Measurements from ENCODE around the gene PTPN4. TPM values are rescaled to one million over a fixed set of nuclear protein-coding genes. Genes with fewer than 3 reads are reported as not detected.
"Not testable (repeated sequence)": the region's sequence is repeated elsewhere in the genome, so short reads cannot be mapped to it uniquely, and the experiment has no call there.

The PTPN4 gene
- total RNA-seq, 1 donor from 2014 or later: 35.9 TPM

GRCh38 chr2:120018549-120018948 lies 258.8 kb downstream of the PTPN4 start:
- H3K27ac ChIP-seq: no peak overlapping the region
- TF ChIP-seq CTCF (IDR thresholded peaks at IDR 0.05): no peak
- no peak overlapping the region for H3K4me3 ChIP-seq
- no peak for DNase-seq (ENCODE audit: low spot score in 2 of 2)
- H3K4me1 ChIP-seq: no peaks in the 10 kb centered on the region
- peaks cover 0 to 5% of the 10 kb centered on the region in 2 donors for H3K9me3 ChIP-seq
- intact Hi-C loops (cut with DNase I): loop anchor here (10.0 kb wide), 1 partner anchor 206 kb away; the partner anchor contains the start of gene TMEM185B
- no peaks in the 10 kb centered on the region for H3K36me3 ChIP-seq
- no peaks in the 10 kb centered on the region for H3K27me3 ChIP-seq

- H3K27me3 ChIP-seq: no peaks in the 10 kb centered on the region
- H3K36me3 ChIP-seq: no peaks in the 10 kb centered on the region
- no peak for TF ChIP-seq CTCF (IDR thresholded peaks at IDR 0.05)
- H3K9me3 ChIP-seq: peaks cover 0 to 13% of the 10 kb centered on the region in 2 donors
- H3K27ac ChIP-seq: no peak overlapping the region
- H3K4me1 ChIP-seq: no peaks in the 10 kb centered on the region
- no peak overlapping the region for H3K4me3 ChIP-seq
- no peak for DNase-seq (ENCODE audit: low spot score in 2 of 2)
- intact Hi-C loops (cut with DNase I): no loop called here
Observed at GRCh38 chr2:120020554-120020953, 260.8 kb downstream of the PTPN4 start.

- peaks cover 0 to 22% of the 10 kb centered on the region in 2 donors for H3K9me3 ChIP-seq
- H3K27me3 ChIP-seq; H3K4me3 ChIP-seq; H3K36me3 ChIP-seq; DNase-seq (ENCODE audit: low spot score in 2 of 2); H3K27ac ChIP-seq; H3K4me1 ChIP-seq; intact Hi-C loops (cut with DNase I): not testable (repeated sequence)
Observed at GRCh38 chr2:120022505-120022904, 262.8 kb downstream of the PTPN4 start.

- Histone ChIP-seq H3K4me1 (no peaks in the 10 kb centered on the region), H3K27me3 (no peaks in the 10 kb centered on the region), H3K27ac (no peak overlapping the region), H3K36me3 (no peaks in the 10 kb centered on the region), H3K9me3 (peaks cover 0 to 22% of the 10 kb centered on the region in 2 donors), H3K4me3 (no peak overlapping the region)
- TF ChIP-seq CTCF (IDR thresholded peaks at IDR 0.05): no peak
- intact Hi-C loops (cut with DNase I): no loop called here
- no peak for DNase-seq (ENCODE audit: low spot score in 2 of 2)
Observed at GRCh38 chr2:120026890-120027289, 267.2 kb downstream of the PTPN4 start.

GRCh38 chr2:120028795-120029194 lies 269.1 kb downstream of the PTPN4 start:
- no peak for DNase-seq (ENCODE audit: low spot score in 2 of 2)
- no peak for TF ChIP-seq CTCF (IDR thresholded peaks at IDR 0.05)
- no peak overlapping the region for H3K4me3 ChIP-seq
- peaks cover 0 to 17% of the 10 kb centered on the region in 2 donors for H3K9me3 ChIP-seq
- no peaks in the 10 kb centered on the region for H3K4me1 ChIP-seq
- H3K27ac ChIP-seq: no peak overlapping the region
- intact Hi-C loops (cut with DNase I): no loop called here
- H3K36me3 ChIP-seq: no peaks in the 10 kb centered on the region
- no peaks in the 10 kb centered on the region for H3K27me3 ChIP-seq

GRCh38 chr2:120029672-120030640 lies 270.2 kb downstream of the PTPN4 start:
- no peak for TF ChIP-seq CTCF (IDR thresholded peaks at IDR 0.05)
- Histone ChIP-seq H3K36me3 (no peaks in the 10 kb centered on the region), H3K4me3 (no peak overlapping the region), H3K27ac (no peak overlapping the region), H3K27me3 (no peaks in the 10 kb centered on the region), H3K4me1 (no peaks in the 10 kb centered on the region), H3K9me3 (peaks cover 0 to 12% of the 10 kb centered on the region in 2 donors)
- intact Hi-C loops (cut with DNase I): no loop called here
- DNase-seq (ENCODE audit: low spot score in 2 of 2): no peak

All from ascending aorta (tissue), 2 donors.